ENCODE measurements around the gene PROCA1.

GRCh38 chr17:28726226-28726626 lies 14.5 kb upstream of the PROCA1 start, which contains the start of gene TLCD1:
- TF ChIP-seq, protein P1, sequence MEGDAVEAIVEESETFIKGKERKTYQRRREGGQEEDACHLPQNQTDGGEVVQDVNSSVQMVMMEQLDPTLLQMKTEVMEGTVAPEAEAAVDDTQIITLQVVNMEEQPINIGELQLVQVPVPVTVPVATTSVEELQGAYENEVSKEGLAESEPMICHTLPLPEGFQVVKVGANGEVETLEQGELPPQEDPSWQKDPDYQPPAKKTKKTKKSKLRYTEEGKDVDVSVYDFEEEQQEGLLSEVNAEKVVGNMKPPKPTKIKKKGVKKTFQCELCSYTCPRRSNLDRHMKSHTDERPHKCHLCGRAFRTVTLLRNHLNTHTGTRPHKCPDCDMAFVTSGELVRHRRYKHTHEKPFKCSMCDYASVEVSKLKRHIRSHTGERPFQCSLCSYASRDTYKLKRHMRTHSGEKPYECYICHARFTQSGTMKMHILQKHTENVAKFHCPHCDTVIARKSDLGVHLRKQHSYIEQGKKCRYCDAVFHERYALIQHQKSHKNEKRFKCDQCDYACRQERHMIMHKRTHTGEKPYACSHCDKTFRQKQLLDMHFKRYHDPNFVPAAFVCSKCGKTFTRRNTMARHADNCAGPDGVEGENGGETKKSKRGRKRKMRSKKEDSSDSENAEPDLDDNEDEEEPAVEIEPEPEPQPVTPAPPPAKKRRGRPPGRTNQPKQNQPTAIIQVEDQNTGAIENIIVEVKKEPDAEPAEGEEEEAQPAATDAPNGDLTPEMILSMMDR (IDR thresholded peaks at IDR 0.05) = no peak
- no peak for TF ChIP-seq POLR2A (IDR thresholded peaks at IDR 0.05)

Data from ovary (tissue), 3 donors.